Activated CD4-positive, alpha-beta T cell treated with anti-CD3 and anti-CD28 coated beads, Interleukin-2, amount 50 U/mL, for 24 hours (primary cell): ENCODE data around the gene CALHM3.

ENCODE experiments used
- DNase-seq, 2 donors: peaks; one replicate each; pipeline ENCODE4 v3.0.0-alpha.2; 2020; ENCODE audit warnings: low read depth in 1 of 2, low spot score in 1 of 2

Gene CALHM3

DNA sequence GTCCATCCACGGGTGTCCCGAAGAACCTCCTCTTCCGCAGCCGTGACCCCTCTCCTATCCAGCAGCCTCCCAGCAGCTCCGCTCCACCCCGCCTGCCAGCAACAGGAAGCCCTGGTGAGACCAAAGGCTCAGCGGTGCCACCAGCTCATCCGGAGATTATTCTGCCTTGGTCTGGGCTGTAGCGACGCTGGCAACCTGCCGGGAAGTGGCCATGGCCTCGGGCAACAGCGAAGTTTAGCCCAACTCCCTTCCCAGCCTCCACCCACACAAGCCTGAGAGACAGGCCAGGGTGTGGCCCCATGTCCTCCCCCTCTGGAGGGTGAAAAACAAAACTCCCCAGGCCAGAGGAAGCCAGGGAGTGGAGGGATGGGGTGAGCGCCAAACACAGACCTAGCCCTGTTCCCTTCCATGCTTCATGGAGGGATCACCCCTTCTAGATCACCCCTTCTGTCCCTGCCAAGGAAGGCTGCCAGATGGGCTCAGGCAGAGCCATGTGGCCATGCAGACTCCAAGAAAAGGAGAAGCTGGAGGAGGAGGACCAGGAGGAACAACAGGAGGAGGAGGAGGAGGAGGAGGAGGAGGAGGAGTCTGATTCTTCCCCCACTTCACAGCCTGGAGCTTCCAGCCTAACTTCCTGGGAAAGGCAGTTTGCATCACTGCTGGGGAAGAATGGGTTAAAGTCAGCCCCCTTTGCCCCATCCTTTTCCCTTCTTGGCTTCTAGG, 27.8 kb downstream of the CALHM3 start:
- DNase-seq: peak in 1 of 2 donors; percentile 19

DNA sequence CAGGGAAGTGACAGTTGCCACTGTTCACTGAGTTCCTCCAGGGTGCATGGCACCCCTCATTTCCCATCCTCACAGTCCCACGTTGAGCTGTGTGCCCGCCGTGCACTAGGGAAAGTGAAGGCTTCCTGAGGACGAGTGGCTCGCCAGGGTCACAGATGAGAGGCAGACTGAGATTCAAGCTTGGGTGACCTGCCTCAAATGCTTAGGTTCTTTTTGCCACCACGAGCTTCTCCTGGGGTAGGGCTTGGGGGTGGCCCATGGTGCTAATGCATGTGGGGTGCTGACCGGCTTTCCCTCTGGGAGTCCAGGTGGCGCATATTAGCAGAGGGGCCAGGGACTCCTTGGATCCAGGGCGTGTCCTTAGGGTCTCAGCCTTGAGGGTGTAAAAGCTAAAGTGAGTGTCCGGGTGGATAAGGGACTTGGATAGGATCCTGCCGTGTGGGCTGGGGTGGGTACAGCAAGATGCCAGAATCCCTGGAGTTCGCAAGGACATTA, 28.8 kb downstream of the CALHM3 start:
- no peak for DNase-seq

DNA sequence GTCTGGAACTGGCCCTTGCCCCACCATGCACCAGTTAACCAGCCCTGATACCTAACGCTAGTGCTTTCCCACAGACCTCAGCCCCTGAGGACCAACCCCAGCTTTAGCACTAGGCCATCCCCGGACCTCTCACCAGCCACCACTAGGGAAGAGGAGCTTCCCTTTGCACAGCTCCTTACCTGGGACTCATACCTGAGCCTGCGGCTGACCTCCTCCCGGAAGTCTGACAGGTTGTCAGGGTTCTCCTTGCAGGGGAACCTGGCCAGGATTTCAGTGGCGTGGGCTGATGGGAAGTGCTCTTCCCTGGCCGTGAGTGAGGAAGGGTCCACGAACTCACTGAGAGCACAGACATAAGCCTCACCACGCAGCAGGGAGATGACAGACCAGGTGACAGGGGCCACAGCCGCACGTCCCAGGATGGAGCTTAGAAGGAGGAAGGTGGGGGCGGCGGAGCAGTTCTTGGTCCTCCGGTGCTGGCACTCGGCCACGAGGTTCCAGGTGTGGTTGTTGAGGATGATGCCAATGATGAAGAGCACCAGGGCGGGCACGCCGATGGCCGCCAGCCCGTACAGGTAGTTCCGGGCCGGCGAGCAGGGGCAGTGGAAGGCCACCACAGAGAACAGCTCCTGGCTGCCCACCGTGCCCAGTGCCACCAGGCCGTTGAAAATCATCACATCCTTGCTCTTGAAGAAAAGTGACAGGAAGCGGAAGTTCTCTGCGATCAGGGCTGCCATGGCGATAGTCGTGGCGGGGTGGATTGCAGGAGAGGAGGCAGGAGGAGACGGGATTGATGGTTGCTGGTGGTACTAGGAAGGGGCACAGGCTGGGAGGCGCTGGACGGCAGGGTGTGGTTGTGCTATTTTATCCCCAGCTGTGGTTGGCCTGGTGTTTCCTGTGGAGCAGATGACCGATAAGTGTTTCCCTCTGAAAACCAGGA, 29.6 kb downstream of the CALHM3 start:
- DNase-seq: no peak

DNA sequence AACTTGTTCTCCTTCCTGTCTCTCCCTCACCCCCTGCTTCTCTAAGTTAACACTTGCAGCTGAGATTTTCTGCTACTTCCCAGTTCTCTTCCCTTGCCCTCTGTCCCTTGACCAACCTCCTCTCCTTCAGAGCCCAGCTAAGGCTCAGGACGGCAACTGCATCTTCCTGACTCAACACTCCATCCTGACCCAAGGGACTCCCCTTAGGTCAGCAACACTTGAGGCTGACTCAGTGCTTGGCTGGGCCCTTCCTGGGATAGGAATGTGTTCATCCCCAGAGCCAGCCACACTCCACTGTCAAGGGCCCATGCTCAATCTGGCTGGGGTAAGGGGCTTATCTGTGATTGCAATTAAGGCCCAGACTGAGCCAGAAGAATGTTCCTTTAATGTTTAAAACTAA, 30.3 kb downstream of the CALHM3 start:
- DNase-seq: no peak

DNA sequence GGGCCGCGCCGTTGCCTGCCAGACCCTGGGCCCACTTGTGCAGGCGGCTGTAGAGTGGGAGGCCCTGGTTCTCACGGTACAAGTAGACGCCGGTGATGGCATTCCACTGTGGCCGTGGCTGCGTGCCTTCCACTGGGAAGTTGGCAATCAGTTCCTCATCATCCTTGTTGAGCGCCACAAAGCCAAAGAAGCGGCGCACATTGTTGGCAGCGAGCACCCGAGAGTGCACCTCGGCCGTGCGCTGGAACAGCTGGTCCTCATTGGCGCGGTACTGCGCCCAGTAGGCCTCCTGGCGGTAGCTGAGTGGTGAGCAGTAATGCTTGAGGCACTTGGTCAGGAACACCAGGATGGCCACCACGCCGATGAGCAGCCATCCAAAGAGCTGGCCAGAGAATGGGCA, 31.9 kb downstream of the CALHM3 start:
- DNase-seq: no peak

DNA sequence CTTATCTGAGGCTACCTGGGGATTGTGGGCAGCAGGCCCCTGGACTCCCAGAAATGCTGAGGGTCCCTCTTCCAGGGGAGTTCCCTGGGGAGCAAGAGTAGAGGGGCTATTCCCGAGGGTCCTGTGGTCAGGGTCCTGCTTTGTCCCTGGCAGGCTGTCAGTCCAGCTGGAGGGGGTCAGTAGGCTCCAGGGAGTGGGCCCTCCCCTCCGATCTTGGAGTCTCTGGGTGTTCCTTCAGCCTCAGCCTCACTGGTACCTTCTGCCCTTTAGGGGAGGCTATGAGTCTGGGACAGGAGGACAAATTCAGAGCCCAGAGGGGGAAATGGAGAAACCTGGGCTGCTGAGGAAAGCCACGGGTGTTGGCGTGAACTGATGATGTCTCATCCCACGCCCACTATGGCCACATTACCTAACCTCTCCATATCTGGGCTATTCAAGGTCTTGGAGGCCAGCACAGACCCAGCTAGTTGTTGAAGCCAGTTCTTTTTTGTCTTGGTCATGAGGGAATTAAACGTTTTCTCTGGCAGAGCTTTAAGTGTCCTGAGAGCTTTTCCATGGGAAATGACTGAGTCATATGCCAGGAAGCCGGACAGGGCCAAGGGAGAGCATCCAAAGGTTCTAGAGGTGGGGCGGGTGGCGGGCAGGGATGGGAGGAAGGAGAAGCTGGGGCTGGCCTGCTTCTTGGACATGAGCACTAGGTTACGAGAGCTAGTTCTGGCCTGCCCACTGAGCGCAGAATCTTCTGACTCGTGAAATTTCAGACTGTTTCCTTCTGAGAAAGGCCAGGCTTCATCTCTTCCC, 33.1 kb downstream of the CALHM3 start:
- no peak for DNase-seq

DNA sequence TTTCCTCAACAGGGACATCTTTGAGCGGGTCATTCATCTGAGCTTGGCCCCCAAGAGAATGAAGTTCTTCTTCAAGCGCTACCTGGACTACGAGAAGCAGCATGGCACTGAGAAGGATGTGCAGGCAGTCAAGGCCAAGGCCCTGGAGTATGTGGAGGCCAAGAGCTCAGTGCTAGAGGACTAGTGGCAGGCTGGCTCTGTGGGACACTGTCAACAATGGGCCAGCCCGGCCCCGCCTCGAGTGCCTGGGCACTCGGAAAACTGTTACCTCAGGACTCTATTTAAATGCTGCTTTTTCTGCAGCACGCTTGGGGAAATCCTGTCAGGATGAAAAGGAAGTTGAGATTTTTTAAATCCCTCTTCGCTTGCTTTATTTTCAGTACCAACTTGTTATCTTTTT, 33.7 kb downstream of the CALHM3 start:
- no peak for DNase-seq

DNA sequence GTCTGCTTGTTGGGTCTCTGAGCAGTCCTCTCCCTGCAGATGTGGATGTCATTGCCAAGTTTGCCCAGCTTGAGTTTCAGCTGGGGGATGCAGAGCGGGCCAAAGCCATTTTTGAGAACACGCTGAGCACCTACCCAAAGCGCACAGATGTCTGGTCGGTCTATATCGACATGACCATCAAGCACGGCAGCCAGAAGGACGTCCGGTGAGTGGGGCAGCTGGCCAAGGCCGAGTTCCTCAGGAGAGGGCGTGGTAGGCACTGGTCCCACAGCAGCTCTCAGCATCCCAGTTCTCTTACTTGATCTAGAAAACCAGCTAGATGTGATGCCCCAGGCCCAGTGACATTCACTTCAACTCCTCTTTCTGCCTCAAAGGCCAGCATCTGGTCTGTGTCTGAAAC, 34.6 kb downstream of the CALHM3 start:
- no peak for DNase-seq

DNA sequence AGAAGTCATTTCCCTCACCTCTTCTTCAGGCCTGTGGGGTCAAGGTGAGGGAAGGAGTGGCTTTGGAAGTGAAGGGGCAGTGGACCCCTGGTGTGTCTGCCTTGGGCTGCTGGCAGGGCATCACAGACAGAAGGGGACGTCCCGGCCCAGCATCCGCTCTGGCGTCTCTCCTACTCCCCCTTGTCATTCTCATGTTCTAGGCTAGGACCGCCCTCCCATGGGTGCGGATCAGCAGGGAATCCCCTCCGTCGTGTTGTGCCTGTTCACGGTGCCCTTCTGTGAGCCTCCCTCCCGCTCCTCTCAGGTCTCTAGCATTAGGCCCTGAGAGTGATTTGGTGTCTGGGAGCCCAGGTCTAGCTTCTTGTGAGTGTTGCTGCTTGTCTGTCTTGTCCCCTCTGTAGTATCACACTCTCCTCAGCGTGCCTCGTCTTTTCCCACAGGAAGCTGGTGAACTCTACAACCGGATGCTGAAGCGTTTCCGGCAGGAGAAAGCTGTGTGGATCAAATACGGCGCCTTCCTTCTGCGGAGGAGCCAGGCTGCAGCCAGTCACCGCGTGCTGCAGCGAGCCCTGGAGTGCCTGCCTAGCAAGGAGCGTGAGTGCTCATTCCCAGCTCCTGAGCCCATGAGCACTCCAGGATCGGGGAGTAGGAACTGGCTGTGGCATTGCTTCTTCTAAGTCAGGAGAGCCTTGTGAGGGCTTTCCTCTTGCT, 35.4 kb downstream of the CALHM3 start:
- DNase-seq: no peak

DNA sequence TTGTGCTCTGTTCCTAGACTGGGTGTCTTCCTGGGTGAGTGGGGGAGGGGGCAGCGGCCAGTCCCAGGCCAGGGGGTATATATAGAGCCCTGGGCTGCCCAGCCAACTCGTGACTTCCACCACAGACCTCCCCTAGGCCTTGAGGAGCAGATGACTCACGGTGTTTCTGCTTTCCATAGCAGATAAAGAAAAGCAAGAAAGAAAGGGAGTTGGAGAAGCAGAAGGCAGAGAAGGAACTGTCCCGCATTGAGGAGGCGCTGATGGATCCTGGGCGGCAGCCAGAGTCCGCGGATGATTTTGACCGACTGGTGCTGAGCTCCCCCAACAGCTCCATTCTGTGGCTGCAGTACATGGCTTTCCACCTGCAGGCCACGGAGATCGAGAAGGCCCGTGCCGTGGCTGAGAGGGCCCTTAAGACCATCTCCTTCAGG, 37.0 kb downstream of the CALHM3 start:
- DNase-seq: no peak

DNA sequence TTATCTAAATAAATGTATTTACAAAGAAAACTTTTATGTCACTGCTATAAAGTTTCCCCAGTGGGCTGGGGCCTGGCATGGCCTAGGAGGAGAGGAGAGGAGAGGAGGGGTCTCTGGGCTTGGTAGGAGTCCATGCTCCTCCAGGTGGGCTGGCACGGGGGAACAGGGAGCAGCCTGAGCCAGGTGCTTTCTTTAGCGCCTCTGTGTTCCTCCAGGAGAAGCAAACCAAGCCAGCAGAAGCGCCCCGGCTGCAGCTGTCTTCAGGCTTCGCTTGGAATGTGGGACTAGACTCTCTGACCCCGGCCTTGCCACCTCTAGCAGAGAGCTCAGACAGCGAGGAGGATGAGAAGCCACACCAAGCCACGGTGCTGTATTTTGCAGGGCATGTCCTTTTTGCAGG, 37.4 kb downstream of the CALHM3 start:
- DNase-seq: no peak

DNA sequence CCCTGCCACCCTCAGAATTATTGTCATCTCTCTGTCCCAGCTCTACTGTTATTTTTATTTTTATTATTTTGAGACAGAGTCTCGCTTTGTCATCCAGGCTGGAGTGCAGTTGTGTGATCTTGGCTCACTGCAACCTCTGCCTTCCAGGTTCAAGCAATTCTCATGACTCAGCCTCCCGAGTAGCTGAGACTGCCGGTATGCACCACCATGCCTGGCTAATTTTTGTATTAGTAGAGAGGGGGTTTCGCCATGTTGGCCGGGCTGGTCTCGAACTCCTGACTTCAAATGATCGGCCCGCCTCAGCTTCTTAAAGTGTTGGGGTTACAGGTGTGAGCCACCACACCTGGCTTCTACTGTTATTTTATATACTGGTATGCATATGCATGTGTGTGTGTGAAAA, 37.8 kb downstream of the CALHM3 start:
- no peak for DNase-seq

DNA sequence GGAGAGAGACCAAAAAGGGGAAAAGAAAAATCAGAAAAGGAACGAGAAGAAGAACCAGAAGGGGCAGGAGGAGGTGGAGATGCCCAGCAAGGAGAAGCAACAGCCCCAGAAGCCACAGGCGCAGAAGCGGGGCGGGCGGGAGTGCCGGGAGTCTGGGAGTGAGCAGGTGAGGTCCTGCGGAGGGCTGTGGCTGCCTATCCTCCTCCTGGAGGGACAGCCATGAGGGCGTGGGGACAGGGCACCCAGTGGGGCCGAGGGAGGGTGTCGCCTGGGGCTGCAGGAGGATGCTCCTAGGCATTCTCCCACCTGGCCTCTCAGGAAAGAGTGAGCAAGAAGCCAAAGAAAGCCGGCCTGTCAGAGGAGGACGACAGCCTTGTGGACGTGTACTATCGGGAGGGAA, 38.6 kb downstream of the CALHM3 start:
- no peak for DNase-seq

DNA sequence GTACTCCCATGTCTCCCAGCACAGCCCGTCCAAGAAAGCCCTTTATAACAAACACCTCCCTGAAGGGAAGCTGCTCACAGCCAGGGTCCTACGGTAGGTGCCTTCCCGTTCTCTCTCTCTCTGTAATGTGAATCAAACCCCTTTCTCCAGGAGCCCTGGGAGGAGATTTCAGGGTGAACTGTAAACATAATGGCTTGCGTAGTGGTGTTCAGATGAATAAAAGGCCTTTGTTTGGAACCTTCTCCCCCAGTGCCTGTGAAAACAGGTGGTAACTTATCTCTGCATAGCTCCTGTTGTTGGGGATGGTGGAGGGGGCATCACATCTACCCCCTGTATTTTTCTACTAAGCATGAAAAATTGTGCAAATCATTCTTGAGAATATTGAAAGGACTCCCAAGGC, 39.3 kb downstream of the CALHM3 start:
- DNase-seq: no peak

DNA sequence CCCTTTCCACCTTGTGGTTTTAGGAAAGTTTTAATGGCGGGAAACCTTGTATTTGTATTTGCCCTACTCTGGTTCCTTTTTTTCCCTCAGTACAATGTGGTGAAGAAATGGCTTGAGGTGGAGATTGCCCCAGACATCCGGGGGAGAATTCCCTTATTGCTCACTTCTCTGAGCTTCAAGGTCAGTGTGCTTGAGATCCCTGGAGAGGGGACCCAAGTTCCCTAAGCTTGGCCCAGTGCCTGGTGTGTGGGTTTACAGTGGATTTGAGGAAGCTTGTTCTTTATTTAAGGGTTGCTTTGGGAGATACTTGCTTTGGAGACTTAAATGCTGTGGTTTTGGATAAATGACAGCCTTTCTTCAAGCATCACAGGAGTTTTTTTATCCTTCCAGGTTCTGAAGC, 45.2 kb downstream of the CALHM3 start:
- no peak for DNase-seq

DNA sequence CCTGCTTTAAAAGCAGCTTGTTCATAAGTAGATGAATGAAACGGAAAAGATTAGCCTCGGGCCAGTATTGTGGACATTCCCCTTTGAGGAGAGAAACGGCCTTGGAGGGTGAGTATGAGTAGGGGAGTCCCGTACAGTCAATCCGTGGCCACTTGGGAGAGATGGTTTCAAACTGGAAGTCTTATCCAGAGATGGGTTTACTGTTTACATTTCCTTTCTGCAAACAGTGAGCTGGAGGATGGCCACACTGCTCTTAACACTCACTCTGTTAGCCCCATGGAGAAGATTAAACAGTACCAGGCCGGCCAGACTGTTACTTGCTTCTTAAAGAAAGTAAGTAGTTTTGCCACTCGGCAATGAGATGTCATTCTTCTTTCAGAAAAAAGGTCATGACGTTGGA, 47.1 kb downstream of the CALHM3 start:
- DNase-seq: no peak

DNA sequence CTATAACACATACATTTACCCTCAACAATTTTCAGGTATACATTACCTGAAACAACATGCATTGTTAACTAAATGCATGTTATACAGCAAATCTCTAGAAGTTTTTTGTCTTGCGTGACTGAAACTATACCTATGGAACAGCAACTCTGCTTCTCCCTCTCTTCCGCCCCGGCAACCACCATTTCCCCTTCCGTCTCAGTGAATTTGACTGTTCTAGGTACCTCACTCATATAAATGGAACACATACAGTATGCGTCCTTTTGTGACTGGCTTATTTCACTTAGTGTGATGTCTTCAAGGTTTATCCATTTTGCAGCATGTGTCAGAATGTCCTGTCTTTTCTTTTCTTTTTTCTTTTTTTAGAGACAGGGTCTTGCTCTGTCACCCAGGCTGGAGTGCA, 49.4 kb downstream of the CALHM3 start:
- no peak for DNase-seq

DNA sequence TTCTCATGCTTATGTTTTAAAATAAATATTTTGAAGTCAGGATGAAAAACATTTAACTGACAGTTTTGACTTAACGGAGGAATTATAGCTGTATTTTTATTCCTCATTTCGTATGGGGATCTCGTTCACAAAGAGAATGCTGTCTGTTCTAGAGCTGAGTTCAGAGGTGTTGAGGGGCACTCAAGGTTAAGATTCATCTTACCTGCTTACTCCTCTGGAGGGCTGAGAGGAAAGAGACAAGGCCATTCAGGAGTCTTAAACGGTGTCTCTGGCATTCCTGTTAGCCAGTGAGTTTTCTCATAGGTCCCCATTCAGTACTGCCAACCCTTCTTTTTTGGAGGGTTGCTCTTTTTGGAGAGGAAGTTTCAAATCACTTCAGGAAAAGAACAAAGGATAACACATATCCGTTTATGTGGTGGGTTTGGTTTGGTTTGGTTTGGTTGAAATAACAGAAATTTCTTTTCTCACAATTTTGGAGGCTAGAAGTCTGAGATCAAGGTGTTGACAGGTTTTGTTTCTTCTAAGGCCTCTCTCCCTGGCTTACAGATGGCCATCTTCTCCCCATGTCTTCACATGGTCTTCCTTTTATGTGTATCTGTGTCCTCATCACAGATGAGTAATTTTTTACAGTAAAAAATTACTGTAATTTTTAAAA, 49.9 kb downstream of the CALHM3 start:
- DNase-seq: no peak

DNA sequence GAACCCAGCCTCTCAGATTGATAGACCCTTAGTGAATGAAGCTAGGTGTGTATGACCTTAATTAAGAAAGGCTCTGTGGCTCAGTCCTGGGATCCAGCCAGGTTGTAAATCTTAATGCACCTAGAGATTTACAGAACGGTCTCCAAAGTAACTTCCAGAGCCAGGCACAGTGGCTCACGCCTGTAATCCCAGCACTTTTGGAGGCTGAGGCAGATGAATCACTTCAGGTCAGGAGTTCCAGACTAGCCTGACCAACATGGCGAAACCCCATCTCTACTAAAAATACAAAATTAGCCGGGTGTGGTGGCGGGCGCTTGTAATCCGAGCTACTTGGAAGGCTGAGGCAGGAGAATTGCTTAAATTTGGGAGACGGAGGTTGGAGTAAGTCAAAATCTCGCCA, 51.2 kb downstream of the CALHM3 start:
- no peak for DNase-seq

DNA sequence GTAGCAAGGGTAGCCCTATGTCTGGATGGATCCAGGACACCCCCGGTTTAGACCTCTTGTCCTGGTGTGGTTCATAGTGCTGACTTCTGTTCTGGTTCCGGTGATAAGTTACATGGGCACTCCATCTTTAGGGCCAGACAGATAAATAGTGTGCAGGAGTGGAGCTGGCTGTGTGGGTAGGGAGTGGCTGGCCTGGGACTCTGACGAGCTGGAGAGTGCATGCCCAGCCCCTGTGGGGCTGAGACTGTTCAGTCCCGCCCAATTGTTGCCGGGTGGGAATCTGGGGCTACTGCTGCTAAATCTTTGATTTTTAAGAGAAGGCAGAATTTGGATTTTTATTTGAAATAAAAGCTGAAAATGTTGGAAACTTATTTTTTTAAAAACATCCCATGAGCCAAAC, 55.3 kb downstream of the CALHM3 start:
- DNase-seq: no peak
